Activated naive CD8-positive, alpha-beta T cell treated with anti-CD3 and anti-CD28 coated beads, Interleukin-2, amount 50 U/mL, for 16 hours (primary cell): ENCODE measurements around the gene GPC6.
"Not testable (repeated sequence)": the region's sequence is repeated elsewhere in the genome, so short reads cannot be mapped to it uniquely, and the experiment has no call there.

Experiments
- DNase-seq: peaks from one replicate; pipeline ENCODE4 v3.0.0-alpha.2; 2020; ENCODE audit warnings: low read depth, low spot score

Gene GPC6

DNA sequence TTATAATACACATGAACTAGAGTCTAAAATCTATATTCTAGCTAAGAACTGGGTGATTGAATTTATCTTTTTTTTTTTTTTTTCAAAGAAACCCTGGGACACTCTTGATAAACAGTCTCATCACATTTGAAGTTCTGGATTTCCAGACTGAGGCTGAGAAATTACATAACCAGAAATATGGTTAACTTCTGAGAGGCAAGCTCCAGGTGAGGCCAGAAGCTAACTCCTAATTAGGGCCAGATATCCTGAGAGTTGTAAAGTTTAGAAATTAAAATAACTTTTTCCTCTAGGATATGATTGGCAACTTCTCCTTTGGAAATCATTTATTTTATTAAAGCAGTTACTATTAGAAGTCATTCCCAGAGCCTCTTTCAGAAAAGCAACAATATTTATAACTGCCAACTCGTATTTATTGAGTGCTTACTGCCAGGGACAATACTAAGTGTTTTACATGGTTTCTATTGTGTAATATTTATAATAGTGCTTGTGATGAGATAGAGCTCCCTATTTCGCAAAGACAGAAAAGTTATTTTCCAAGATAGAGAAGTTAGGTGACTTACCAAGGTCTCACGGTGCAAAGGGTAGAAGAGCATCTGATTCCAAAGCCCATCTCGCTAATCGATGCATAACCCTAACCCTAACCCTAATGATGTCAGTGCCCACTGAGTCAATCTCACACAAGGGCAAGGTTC lies 1065.2 kb downstream of the GPC6 start:
- DNase-seq, result no peak

DNA sequence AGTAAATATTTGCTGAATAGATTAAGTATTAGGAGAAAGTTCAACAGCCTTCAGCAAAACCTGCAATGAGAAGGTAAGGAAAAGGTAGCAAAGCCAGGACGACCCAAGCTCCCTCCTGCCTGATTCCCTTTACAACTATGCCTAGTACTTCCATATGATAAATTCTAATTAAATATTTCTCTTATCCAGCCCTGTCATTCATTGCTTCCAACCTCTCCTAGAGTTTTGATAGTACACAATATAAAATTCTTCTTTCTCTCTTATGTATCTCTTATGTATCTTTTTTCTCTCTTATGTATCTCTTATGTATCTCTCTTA lies 1065.7 kb downstream of the GPC6 start:
- DNase-seq, result no peak

DNA sequence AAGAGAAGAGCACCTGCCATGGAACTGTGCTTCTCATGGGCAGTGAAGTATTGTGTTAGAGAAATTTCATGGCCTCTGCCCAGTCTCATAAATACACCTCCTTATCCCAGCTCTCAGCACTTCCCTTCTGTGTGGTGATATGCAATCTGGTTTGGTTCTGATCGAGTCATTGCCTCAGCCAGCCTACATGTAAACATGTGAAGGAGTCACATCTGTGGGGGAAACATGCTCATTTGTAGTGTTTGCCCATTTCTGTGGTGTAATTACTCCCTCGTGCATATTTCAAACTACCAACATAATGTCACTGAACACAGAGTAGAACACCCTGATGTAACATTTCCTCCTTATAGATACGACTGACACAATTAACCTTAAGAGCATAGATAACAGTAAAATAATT lies 1069.9 kb downstream of the GPC6 start:
- DNase-seq, result no peak

DNA sequence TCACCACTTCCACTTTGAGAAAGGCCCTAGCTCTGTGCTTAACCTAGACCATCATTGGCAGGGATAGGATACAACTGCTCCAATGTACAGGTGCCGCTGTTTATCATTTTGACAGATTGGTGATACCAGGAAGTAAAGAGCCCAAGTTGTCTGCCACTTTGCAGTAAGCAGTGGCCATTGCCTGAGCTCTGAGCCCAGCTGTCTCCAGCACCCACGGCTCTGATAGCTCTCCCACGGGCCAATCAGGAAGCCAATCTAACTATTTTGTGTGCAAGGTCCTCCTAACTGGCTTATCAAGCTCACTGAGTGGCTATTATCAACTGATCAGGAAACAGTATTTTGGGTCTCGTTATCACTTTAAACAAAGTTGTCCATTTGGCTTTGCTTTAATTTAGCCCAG lies 1071.7 kb downstream of the GPC6 start:
- DNase-seq, result no peak

DNA sequence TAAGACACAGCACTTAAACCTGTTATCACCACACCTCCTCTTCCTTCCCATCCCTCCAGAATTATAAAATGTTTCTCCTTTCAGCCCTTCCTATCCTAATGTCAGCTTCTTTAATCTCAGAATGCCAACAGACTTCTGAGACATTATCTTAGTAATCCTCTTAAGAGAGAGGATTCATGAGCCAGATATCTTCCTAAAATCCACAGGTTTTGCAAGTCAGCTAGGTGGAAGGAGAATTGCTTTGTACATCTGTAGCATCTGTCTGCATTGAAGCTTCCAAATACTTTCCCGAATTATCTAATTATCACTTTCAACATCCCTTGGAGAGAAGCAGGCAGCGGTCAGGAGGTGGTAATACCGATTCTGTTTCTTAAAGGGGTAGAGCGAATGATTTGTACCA lies 1073.8 kb downstream of the GPC6 start:
- no peak for DNase-seq

DNA sequence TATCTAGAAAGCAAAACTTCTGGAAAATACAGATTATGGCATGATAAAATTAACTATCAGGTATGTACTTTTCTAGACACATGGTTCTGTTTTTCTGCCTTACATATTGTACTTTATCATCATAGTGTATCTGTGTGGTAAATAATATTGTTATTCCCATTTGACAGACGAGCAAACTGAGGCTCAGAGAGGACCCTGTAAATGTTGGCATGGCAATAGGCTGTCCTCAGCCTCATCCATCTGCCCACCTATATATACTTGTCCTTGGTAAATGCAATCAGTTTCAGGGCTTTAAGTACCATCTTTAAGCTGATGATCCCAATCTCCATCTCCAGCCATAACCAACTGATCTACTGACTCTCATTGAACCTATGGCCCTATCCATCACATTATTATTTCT lies 1074.9 kb downstream of the GPC6 start:
- no peak for DNase-seq

DNA sequence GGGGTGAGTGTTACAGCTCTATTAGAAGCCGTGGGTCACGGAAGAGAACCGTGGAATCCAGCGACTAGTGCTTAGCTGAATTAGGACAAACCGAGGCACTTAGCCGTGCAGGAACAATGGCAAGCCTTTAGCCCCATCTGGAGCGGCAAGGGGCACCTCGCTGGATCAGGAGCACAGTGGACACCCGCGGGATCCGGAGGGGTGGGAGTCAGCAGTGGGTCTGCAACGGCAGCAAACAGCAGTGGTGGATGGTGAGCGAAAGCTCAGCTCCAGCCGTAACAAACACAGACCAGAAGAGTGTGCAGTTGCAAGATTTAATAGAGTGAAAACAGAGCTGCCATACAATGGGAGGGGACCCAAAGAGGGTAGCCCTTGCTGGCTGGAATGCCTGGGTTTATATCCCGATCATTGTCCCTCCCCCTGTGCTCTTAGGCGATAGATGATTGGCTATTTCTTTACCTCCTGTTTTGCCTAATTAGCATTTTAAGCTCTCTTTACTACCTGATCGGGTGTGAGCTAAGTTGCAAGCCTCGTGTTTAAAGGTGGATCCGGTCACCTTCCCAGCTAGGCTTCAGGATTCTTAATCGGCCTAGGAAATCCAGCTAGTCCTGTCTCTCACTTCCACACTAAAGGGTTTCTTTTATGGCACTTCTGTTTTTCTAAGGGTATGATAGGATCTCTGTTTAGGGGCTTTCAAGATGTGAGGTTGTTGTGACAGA lies 1076.4 kb downstream of the GPC6 start:
- DNase-seq, result not testable (repeated sequence)

DNA sequence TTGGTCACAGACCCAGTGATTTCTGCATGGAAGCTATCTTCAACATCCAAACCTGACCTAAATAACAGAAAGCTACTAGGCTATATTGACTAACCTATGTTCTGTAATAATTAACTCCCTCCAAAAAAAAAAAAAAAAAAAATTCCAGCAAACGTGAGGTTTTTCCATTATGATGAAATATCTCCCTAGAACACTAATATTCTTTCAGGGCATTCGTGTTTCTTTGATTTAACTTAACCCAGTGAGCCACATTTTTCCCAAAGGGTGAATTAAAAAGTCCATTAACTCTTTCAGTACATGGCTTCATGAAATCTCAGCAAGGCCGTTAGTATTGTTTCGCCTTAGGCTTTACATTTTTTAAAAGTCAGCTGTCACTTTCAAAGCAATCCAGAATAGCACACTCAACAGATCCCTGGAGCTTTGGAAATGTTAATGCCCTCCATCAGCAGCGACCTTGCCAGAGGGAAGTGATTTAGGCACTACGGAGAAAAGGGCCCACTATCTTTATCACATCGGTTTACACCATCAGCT lies 1077.1 kb downstream of the GPC6 start:
- DNase-seq, result no peak

DNA sequence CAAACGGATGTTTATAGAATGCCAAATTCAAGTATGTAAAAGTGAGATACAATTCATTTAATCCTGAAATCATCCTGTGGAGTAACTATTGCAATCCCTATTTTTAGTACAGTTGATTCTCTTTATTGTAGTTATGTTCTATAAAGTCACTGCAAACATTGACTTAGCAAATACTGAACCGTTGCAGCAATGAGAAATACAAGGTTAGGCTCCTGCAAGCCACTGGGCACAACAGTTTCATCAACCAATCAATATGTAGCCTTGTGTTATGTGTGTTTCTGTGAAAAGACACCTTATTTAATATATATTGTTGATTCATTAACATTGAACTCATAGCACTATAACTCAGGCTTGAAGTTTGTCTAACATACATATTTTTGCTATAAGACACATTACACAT lies 1078.4 kb downstream of the GPC6 start:
- no peak for DNase-seq

DNA sequence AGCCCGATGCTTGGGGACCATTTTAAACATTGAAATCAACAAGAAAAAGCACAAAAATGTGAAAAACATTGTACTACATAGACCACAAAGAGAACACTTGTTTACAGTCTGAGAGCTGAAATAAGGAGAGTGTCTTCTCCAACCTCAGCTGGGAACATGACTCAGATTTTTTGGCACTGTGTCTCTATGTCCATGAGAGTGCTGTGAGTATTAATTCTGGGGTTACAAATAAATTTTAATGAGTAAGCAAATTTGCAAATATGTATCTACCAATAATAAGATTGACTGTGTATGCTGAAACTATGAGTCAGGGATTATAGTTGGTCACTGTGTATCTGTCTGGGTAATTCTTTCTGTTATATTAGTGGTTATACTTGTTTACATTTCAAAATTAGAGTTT lies 1078.9 kb downstream of the GPC6 start:
- DNase-seq, result no peak

DNA sequence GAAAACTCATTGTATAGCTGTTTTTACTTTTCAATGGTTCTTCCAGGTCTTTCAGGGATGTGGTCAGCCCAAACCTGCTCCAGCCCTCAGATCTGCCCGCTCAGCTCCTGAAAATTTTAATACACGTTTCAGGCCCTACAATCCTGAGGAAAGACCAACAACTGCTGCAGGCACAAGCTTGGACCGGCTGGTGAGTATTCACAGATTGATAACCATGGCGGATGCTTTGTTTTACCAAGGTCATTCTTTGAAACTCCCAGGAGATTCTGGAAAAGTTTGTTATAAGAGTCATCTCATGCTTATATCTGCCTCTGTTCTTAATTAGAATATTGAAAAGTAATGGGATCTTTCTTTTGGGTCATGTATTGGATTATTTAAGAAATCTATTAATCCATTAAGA lies 1079.3 kb downstream of the GPC6 start:
- no peak for DNase-seq

DNA sequence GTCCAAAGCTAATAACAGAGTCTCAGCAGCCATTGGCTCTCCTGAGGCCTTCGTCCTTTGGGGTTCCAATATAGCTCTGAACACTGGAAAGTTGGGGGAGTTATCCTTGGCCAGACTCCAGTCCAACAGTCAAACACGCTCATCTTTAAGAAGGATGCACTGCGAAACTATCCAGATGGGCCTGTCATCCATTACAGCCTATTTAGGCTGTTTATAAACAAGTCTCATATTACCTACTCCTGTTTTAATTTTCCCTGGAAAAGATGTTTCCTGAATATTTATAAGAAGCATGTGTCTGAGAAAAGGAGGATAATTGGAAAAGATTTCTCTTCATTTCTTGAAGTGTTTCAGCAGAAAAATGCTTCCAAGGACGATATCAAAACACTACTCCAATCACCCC lies 1082.2 kb downstream of the GPC6 start:
- DNase-seq, result no peak

DNA sequence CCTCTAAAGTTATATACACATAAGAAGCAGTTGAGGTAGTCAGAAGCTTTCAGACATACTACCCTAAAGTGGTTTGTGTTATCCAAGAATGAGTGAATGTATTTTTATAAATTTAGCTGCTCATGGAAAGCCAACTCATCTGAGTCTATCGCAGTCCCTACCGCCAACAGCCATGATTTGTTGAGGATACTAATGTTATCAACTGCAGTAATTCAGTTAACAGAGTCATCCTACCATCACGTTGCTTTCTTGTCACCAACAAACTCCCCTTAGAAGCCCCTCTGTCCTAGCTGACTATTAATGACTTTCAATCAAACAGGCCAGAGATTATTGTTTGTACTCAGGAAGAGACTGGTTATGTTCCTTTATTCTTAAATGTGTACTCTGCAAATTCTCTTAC lies 1083.0 kb downstream of the GPC6 start:
- DNase-seq, result no peak

DNA sequence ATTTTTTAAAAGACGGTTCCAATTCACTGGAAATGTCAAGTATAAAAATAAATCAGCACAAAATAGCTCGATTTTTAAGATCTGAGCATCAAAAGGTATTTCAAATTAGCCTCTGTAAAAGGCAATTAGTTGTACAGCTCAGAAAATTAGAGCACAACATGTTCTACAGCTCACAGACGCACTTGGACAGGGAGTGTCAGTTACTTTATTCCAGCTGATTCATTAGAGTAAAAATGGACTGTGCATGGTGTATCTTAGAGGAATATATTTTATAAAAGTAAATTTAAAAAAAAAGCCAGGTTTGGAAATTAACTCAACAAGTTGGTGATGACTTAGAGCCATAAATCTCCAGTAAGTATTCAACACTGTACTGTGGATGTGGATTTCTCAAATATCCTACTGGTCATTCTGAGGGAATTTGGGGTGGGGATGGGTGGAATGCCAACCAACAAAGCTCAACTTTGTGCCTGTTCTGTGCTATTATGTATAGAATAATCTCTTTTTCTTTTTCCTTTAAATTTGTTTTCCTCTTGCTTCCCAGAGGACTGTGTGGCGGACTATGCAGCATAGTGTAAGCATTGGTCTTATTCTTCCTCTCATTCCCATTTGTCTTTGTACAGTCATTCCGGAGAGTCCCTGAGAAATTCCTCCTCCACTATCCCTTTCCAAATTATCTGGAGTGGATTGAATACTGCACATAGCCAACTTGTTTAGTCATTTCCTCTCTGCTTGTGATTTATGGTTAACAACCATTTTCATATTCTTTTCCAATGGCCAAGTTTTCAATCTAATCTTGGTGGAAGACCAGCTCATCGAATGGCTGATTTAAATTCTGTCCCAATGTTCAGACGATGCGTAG lies 1083.6 kb downstream of the GPC6 start:
- DNase-seq, result no peak

DNA sequence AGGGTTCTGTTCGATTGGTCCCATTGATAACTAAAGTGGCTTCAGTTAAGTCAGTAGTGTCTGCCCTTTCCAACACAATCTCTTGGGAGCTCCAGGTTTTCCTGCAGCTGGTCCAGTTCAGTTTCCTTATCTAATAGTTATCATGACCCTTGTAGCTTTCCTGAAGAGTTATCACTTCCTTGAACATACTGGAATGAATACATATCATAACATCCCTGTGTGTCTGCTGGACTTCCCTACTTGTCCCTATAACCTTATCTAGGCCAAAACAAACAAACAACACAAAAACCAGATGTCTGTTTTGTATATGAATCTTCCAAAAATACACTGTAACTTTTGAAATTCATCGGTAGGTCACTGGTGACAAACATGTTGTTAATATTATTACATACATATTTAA lies 1085.3 kb downstream of the GPC6 start:
- no peak for DNase-seq

DNA sequence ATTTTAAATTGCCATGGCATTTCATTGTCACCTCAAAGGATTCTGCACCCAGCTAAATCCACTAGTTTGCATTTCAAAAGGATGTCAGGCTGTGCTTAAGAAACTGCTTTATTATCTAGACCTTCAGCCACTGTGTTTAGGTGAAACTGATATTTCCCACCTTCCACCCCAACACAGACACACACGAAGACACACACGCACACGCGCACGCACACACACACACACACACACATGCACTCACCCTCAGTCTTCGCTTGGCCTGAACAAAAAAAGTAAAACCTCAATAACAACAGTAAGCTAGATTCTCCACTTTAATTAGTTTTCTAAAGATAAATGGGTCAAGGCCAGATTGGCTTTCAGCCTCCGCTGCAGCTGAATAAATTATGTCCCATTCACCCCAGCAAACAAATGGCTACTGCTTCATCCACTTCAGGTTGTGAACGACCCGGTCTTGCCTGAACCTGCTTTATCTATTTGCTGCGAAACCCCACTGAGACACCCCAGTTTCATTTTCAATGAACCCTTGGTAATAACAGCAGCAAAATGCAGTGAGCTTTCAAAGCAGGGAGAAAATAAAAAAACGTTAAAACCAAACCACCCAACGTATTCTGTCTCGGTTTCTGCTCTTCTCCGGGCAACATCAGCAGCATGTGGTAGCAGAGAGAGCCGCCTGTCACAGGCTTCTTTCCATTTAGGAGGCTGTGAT lies 1086.1 kb downstream of the GPC6 start:
- no peak for DNase-seq

DNA sequence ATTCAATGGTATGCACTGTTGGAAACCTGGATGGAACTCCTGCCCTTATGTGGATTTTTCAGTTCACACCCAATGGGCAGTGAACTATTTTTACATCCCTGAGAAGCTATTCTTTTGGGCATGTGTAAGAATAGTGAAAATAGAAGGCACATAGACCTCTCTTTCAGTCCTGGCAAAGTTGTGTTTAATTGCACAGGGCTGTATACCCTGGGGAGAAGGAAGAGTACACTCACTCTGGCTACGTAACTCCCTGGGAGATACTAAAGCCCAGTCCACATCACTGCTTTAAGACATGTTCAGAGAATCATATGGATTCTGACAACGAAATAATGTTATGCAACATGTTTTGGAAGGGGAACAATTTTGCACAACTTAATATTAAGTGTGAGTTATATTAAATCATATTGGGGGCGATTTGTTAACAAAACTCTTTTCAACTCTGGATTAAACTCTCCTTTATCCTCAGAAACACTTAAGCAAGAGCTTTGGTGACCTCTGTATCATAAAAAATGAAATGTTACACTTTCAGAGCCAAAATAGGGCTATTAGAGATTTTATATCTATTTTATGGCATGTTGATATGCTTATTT lies 1086.8 kb downstream of the GPC6 start:
- DNase-seq, result no peak

DNA sequence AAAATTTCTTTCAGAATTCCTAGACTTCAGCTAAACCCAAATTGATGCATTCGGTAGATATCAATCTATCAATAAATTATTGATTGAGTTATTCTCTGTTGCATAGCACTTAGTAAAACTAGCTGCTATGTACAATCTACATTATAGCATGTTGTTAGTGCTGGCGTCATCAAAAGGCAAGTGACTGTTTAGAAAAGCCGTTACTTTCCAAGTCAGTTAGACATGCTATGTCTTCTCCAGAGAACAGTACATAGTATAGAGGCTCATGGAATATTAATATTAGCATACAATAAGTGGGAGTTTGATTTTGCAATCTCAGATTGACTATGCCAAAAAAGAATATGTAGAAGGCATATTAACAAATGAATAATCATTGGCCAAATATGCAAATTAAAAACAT lies 1087.3 kb downstream of the GPC6 start:
- no peak for DNase-seq

DNA sequence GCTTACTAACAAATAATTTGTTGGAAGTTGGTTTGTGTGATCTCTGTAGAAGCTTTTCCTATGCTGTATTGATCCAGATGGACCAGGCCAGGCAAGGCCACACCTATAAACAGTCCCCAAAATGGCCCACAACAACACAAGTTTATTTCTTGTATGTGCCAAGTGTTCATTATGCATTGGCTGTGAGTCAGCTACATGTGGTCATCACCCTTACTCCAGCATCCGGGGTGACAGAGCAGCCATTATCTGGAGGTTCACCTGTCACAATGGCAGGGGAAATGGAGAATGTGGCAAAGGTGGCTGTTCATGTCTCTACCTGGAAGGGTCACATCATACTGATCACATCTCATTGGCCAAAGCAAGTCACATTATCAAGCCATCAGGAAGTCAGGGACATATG lies 1088.6 kb downstream of the GPC6 start:
- DNase-seq, result no peak

DNA sequence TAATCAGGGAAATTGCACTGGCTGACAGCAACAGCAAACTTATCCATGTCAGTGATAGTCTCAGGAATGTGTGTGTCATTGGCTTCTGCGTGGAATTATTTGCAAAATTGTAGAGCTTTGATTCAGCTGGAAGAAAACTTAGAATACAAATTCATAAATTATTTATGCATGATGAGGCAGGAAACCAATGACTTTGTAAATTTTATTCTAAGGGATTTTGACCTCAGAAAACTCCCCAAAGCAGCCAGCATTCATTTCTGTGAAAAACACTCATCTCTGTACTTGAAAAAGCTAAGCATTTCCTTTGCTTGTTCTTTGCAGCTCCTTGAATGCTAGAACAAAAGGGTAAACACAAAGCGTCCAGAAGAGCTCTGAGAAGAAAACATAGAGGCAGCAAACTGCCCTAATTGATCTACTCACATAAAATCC lies 1090.5 kb downstream of the GPC6 start:
- no peak for DNase-seq

DNA sequence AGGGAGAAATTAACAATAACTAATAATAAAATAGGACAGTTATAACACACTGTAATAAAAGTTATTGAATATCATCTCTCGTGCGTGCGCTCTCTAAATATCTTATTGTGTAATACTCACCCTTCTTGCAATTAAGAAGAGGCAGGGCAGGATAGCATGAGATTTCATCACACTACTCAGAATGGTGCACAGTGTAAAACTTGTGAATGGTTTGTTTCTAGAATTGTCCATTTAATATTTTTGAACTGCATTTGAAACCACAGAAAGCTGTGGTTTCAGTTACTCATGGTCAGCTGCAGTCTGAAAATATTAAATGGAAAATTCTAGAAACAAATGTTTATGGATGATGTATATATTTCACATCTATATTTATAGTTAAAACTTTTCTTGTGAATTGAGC lies 1091.8 kb downstream of the GPC6 start:
- no peak for DNase-seq

DNA sequence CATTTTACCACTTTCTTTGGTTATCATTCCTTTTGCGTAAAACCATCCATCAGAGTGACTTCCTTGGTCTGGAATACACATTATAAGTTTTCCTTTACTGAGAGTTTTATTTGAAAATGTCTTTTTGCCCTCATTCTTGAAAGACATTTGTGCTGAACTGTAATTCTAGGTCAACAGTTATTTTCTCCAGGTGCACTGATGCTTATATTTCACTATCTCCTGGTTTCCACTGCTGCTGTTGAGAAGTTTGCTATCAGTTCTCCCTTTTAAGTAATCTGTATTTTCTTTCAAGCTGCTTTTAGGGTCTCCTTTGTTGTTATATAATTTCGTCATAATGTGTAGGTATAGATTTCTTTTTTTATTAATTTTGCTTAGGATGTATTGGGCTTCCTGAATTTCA lies 1092.9 kb downstream of the GPC6 start:
- no peak for DNase-seq
